Lower leg skin (tissue), 4 donors: ENCODE measurements around the gene ADAM22. TPM values are rescaled to one million over a fixed set of nuclear protein-coding genes. Genes with fewer than 3 reads are reported as not detected.

Source experiments
- DNase-seq, 2 donors: peaks; one replicate each; pipeline ENCODE4 v3.0.0-alpha.2; 2019; ENCODE audit warnings: low spot score in 2 of 2
- H3K4me3 ChIP-seq: fragments of 200-600 bp; sonication (generic); 2 replicates; pipeline ENCODE4 v1.5.1; 2017; ENCODE audit warnings: mild to moderate bottlenecking, low read depth; ENCODE audit not compliant: poor library complexity, severe bottlenecking
- CTCF ChIP-seq, 3 donors: fragments of 450-650 bp; IDR thresholded peaks; one replicate each; pipeline ENCODE4 v1.5.1; 2016; ENCODE audit warnings: antibody characterized with exemption in 3 of 3, mild to moderate bottlenecking in 3 of 3, moderate library complexity in 2 of 3
- POLR2A ChIP-seq, 2 donors: fragments of 450-650 bp; IDR thresholded peaks; one replicate each; pipeline ENCODE4 v1.6.1; 2016 to 2017; ENCODE audit warnings: antibody characterized with exemption in 2 of 2, mild to moderate bottlenecking in 1 of 2, moderate library complexity in 1 of 2
- WGBS, 2 donors: methylation state at CpG; one replicate each; pipeline ENCODE4 v1.1.5; 2018; 5-methylcytosine and 5-hydroxymethylcytosine counted together
- intact Hi-C: fragments of 100-400 bp; cut with DNase I; formaldehyde crosslinking; loops from one replicate; pipeline ENCODE4 v1.15.0; 2023; ENCODE audit warnings: low total_unique reads
- total RNA-seq, 4 donors: library from RNA; depleted of rRNA; stranded (reverse); fragments of >200 nt; gene quantifications; one replicate each; pipeline ENCODE4 v1.1.0, GENCODE V29; 2016

ADAM22 gene
- total RNA-seq, 4 donors from 2014 or later = 0.30 to 2.1 (median 1.0) TPM

DNA sequence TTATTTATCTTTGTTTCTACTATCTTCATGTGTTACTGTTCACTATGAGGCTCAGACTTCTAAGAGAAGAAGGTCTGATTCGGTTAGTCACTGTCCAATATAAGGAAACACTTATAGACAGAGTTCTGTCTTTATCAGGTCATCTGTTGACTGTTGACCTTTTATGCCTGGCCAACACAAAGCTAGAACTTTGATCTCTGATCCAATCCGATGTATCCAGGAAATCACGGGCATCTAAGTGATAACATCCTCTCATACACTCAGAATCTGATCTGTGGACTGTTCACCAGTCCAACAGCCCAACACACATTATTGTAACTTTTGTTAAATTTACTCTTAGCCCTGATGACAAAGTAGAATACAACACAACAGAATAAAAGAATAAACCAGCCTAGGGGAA lies 171.2 kb downstream of the ADAM22 start:
- intact Hi-C loops = no loop called here
- H3K4me3 ChIP-seq = no peak overlapping the region
- 73 to 77% methylated on average over 3 of the region's 3 CpGs for WGBS, 2 donors
- no peak for TF ChIP-seq POLR2A (IDR thresholded peaks at IDR 0.05)
- TF ChIP-seq CTCF (IDR thresholded peaks at IDR 0.05) = no peak
- no peak for DNase-seq

DNA sequence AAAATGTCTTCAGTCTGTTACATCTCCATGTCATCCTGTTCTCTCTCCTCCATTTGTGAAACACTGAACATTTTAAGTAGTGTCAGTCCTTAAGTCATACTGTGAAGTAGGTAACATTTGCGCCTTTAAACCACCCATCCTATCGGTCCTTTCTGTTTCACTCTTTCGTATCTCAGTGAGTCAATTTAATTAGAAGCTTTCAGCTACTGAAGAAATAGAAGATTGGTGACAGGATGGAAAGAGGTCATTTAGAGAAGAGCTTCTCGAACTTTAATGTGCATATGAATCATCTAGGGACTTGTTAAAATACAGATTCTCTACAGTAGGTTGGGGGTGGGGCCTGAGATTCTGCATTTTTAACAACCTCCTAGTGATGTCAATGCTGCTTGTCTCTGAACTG lies 172.4 kb downstream of the ADAM22 start:
- WGBS, 2 donors = 60 to 72% methylated on average over 4 of the region's 4 CpGs

GRCh38 chr7:88109612-88110011 lies 175.6 kb downstream of the ADAM22 start:
- no peak overlapping the region for H3K4me3 ChIP-seq
- DNase-seq = no peak
- TF ChIP-seq CTCF (IDR thresholded peaks at IDR 0.05) = no peak
- no peak for TF ChIP-seq POLR2A (IDR thresholded peaks at IDR 0.05)
- WGBS, 2 donors = 71 to 90% methylated on average over 3 of the region's 3 CpGs
- intact Hi-C loops = no loop called here

More for the DNA sequence above, 172.4 kb downstream of the ADAM22 start:
- intact Hi-C loops = no loop called here
- no peak for DNase-seq
- H3K4me3 ChIP-seq = no peak overlapping the region
- no peak for TF ChIP-seq POLR2A (IDR thresholded peaks at IDR 0.05)
- TF ChIP-seq CTCF (IDR thresholded peaks at IDR 0.05) = no peak

DNA sequence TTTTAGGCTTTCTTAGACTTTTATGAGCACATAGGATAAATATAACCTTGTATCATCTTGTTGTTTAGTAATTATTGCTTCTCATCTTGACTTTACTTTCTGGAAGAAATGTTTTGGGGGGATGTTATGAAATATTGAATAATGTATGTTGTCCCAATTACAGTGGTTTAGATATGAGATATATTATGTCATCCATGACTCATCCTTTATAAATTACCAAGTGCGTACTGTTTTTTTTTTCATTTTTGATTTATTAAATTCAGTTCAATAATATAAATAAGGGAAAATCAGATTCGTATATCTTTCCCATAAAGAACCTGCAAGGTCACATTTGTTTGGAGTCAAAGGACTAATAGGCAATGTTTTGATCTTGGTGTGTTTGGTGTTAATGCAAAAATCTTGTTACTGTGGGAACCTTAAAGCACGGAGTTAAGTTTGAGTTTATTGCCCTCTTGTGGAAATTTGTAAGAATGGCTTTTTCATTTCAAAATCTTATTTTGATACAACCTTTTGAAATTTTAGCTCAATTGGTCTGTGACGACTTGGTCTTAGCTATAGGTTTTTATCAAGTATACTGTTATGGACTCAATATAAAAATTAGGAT lies 177.2 kb downstream of the ADAM22 start:
- no peak for DNase-seq

GRCh38 chr7:88111954-88112471 lies 178.0 kb downstream of the ADAM22 start:
- WGBS, 2 donors = 32 to 45% methylated on average over 2 of the region's 2 CpGs
- TF ChIP-seq POLR2A (IDR thresholded peaks at IDR 0.05) (no peak), CTCF (IDR thresholded peaks at IDR 0.05) (no peak)
- H3K4me3 ChIP-seq = no peak overlapping the region
- DNase-seq = no peak
- intact Hi-C loops = no loop called here

More for the DNA sequence above, 177.2 kb downstream of the ADAM22 start:
- H3K4me3 ChIP-seq = no peak overlapping the region
- intact Hi-C loops = no loop called here
- WGBS, 2 donors = 15 to 18% methylated on average over 4 of the region's 4 CpGs
- no peak for TF ChIP-seq POLR2A (IDR thresholded peaks at IDR 0.05)
- TF ChIP-seq CTCF (IDR thresholded peaks at IDR 0.05) = no peak
